ENCODE data around the gene CYP21A2.

CYP21A2 gene

DNA sequence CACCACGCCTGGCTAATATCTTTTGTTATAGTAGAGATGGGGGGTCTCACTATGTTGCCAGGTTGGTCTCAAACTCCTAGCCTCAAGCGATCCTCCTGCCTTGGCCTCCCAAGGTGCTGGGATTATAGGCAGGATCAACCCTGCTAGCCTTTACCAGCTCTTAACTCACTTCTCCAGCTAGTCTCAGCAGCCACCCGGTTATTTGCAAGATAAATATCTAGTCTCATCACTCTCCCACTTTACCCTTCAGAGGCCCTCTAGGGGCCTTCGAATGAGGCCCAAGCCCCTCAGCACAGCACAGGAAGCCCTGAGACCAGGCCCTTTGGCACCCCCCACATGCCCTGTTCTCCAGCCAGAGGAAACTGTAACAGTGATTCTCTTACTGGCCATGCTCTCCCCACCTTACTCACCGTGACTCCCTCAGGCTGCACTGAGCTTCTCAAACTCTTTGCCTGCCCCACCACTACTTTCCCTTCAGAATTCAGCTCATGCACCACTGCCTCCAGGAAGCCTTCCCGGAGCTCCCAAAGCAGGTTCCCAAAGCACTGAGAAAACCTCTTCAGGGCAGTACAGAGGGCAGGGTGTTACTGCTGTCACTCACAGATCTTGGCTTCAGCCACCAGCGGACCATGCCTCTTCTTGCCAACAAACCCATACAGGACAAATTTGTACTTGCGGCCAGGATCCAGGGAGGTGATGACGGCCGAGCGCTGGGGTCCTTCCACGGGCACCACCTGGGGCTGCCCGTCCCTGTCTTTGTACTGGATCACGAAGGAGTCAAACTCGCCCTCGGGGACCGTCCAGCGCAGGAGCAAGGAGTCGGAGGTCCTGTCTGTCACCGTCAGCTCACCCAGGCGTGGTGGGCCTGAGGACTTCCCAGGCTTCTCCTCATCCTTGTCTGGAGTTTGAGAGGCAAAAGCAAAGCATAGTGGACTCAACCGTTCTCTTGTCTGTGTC, 45.9 kb downstream of the CYP21A2 start:
- H3K27me3 ChIP-seq (replicated peaks; ENCODE audit: insufficient read depth, low read length): peaks cover 93% of the 10 kb centered on the region
- no peaks in the 10 kb centered on the region for H3K79me2 ChIP-seq (ENCODE audit: low read length)
- H3K4me2 ChIP-seq (ENCODE audit: low read depth, low read length): no peak overlapping the region
- H4K20me1 ChIP-seq (ENCODE audit: insufficient read depth, low read length): no peaks in the 10 kb centered on the region
- no peak overlapping the region for H3K27ac ChIP-seq (ENCODE audit: low read length)
- no peaks in the 10 kb centered on the region for H3K9me3 ChIP-seq (replicated peaks; ENCODE audit: insufficient read depth, low read length)
- H2AFZ ChIP-seq (ENCODE audit: low read length): no peak overlapping the region
- peaks cover 4% of the 10 kb centered on the region; the same call in 1 of the 2 replicates for H3K4me1 ChIP-seq (ENCODE audit: low read length)
- no peak overlapping the region for H3K4me3 ChIP-seq (ENCODE audit: low read length)
- H3K36me3 ChIP-seq (replicated peaks; ENCODE audit: insufficient read depth, low read length): no peaks in the 10 kb centered on the region
- no peaks in the 10 kb centered on the region for H3K9me2 ChIP-seq (replicated peaks; ENCODE audit: insufficient read depth, low read length)
- H3F3A ChIP-seq (ENCODE audit: insufficient read depth, low read length): no peaks in the 10 kb centered on the region
- H3K9ac ChIP-seq (ENCODE audit: low read length): no peak overlapping the region
- DNase-seq: no peak
- TF ChIP-seq, protein P1, sequence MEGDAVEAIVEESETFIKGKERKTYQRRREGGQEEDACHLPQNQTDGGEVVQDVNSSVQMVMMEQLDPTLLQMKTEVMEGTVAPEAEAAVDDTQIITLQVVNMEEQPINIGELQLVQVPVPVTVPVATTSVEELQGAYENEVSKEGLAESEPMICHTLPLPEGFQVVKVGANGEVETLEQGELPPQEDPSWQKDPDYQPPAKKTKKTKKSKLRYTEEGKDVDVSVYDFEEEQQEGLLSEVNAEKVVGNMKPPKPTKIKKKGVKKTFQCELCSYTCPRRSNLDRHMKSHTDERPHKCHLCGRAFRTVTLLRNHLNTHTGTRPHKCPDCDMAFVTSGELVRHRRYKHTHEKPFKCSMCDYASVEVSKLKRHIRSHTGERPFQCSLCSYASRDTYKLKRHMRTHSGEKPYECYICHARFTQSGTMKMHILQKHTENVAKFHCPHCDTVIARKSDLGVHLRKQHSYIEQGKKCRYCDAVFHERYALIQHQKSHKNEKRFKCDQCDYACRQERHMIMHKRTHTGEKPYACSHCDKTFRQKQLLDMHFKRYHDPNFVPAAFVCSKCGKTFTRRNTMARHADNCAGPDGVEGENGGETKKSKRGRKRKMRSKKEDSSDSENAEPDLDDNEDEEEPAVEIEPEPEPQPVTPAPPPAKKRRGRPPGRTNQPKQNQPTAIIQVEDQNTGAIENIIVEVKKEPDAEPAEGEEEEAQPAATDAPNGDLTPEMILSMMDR (IDR thresholded peaks at IDR 0.05; ENCODE audit: low read length): no peak
- no peak for TF ChIP-seq EZH2phosphoT487 (IDR thresholded peaks at IDR 0.05; ENCODE audit: low read length)
- no peak for TF ChIP-seq EZH2 (optimal IDR thresholded peaks at IDR 0.05; ENCODE audit: low read depth, low read length)

DNA sequence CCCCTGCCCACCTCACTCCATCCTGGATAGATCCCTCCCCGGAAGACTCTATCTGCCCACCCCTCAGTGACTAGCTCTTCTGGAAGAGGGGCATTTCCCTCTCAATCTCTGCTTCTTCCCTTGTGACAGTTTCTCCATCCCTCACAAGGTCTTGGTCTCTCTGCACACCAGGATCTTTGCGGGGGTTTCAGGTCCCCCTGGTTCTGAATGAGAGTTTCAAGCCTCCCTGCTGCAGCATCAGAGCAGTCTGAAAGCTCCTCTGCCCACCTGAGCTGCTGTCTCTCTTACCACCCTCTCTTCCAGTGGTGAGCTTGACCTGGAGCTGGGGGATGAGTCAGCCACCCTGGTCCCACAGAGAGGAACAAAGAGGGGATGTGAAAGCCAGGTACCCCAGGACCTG, 46.6 kb downstream of the CYP21A2 start:
- no peak overlapping the region for H3K27ac ChIP-seq (ENCODE audit: low read length)
- no peaks in the 10 kb centered on the region for H3K9me3 ChIP-seq (replicated peaks; ENCODE audit: insufficient read depth, low read length)
- no peak overlapping the region for H3K9ac ChIP-seq (ENCODE audit: low read length)
- peaks cover 93% of the 10 kb centered on the region for H3K27me3 ChIP-seq (replicated peaks; ENCODE audit: insufficient read depth, low read length)
- no peaks in the 10 kb centered on the region for H3K79me2 ChIP-seq (ENCODE audit: low read length)
- H3K9me2 ChIP-seq (replicated peaks; ENCODE audit: insufficient read depth, low read length): no peaks in the 10 kb centered on the region
- no peaks in the 10 kb centered on the region for H4K20me1 ChIP-seq (ENCODE audit: insufficient read depth, low read length)
- TF ChIP-seq EZH2phosphoT487 (IDR thresholded peaks at IDR 0.05; ENCODE audit: low read length) (no peak), EZH2 (optimal IDR thresholded peaks at IDR 0.05; ENCODE audit: low read depth, low read length) (no peak)
- TF ChIP-seq, protein P1 (IDR thresholded peaks at IDR 0.05; ENCODE audit: low read length): no peak
- peaks cover 4% of the 10 kb centered on the region; the same call in 1 of the 2 replicates for H3K4me1 ChIP-seq (ENCODE audit: low read length)
- H2AFZ ChIP-seq (ENCODE audit: low read length): no peak overlapping the region
- no peaks in the 10 kb centered on the region for H3F3A ChIP-seq (ENCODE audit: insufficient read depth, low read length)
- no peak overlapping the region for H3K4me2 ChIP-seq (ENCODE audit: low read depth, low read length)
- no peak for DNase-seq
- no peaks in the 10 kb centered on the region for H3K36me3 ChIP-seq (replicated peaks; ENCODE audit: insufficient read depth, low read length)
- no peak overlapping the region for H3K4me3 ChIP-seq (ENCODE audit: low read length)

DNA sequence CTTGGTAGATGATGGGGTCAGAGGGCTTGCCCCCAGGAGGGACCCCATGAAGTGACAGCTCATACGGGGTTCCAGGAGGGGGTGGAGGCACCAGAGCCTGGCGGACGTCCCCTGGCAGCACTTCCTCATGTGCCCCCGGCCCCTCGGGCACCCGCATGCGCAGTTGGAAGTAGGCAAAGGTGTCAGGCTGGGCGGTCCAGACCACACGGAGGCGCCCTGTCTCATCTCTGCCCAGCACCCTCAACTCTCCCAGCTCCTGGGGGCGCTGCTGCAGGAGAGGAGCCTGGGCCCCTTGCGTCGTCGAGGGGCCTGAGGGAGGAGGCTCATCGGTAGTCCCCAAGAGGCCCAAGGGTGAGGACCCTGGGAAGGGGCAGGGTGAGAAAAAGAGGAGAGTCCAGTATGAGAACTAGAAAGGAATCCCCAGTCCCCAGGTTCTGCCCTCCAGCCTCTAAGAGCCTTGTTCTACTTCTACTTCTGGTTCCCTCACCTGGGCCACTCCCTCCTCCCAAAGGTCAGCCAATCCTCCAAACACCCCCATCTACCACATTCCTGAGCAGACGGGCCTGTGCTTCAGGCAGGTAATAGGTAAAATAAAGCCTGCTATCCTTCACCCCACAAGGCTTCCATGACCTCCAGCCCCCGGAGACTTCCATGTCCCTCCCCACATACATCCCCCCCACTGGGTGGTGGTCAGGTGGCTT, 47.7 kb downstream of the CYP21A2 start:
- Histone ChIP-seq H3K9me2 (replicated peaks; ENCODE audit: insufficient read depth, low read length) (no peaks in the 10 kb centered on the region), H4K20me1 (ENCODE audit: insufficient read depth, low read length) (no peaks in the 10 kb centered on the region), H3K27ac (ENCODE audit: low read length) (no peak overlapping the region), H3K4me2 (ENCODE audit: low read depth, low read length) (no peak overlapping the region), H3K27me3 (replicated peaks; ENCODE audit: insufficient read depth, low read length) (peaks cover 93% of the 10 kb centered on the region), H2AFZ (ENCODE audit: low read length) (no peak overlapping the region), H3K9me3 (replicated peaks; ENCODE audit: insufficient read depth, low read length) (no peaks in the 10 kb centered on the region), H3K36me3 (replicated peaks; ENCODE audit: insufficient read depth, low read length) (no peaks in the 10 kb centered on the region), H3K4me1 (ENCODE audit: low read length) (peaks cover 4% of the 10 kb centered on the region; the same call in 1 of the 2 replicates), H3F3A (ENCODE audit: insufficient read depth, low read length) (no peaks in the 10 kb centered on the region), H3K9ac (ENCODE audit: low read length) (no peak overlapping the region), H3K4me3 (ENCODE audit: low read length) (no peak overlapping the region), H3K79me2 (ENCODE audit: low read length) (no peaks in the 10 kb centered on the region)
- DNase-seq: no peak
- TF ChIP-seq, protein P1 (IDR thresholded peaks at IDR 0.05; ENCODE audit: low read length): peak; percentile 29
- TF ChIP-seq EZH2 (optimal IDR thresholded peaks at IDR 0.05; ENCODE audit: low read depth, low read length): no peak
